Activated CD4-positive, CD25-positive, alpha-beta regulatory T cell treated with anti-CD3 and anti-CD28 coated beads, Interleukin-2, amount 50 U/mL, for 24 hours (primary cell): ENCODE data around the gene MAP2K1.
A peak's percentile ranks its signal among the peaks of the same experiment; 100 is the strongest.
"Not testable (repeated sequence)": the region's sequence is repeated elsewhere in the genome, so short reads cannot be mapped to it uniquely, and the experiment has no call there.

ENCODE experiments used
- ATAC-seq, 2 donors: fragments of 150-1000 bp; cut with Tn5 transposase; one replicate each; pipeline ENCODE4 v1.10.0; 2021; ENCODE audit warnings: mild to moderate bottlenecking in 1 of 2, moderate library complexity in 1 of 2

MAP2K1 gene

GRCh38 chr15:66425837-66426236 is 39.1 kb downstream of the MAP2K1 start:
- ATAC-seq: no peak

- ATAC-seq: peak in 1 of 2 donors; percentile 20
Measured at GRCh38 chr15:66429117-66429516, 42.4 kb downstream of the MAP2K1 start.

GRCh38 chr15:66429546-66429945 is 42.8 kb downstream of the MAP2K1 start:
- ATAC-seq: no peak

GRCh38 chr15:66430627-66431255 is 44.0 kb downstream of the MAP2K1 start:
- no peak for ATAC-seq

GRCh38 chr15:66433726-66434125 is 47.0 kb downstream of the MAP2K1 start:
- no peak for ATAC-seq

GRCh38 chr15:66440501-66440900 is 53.8 kb downstream of the MAP2K1 start:
- ATAC-seq: no peak

- ATAC-seq: no peak
Measured at GRCh38 chr15:66452420-66452819, 65.7 kb downstream of the MAP2K1 start.

- no peak for ATAC-seq
Measured at GRCh38 chr15:66452971-66453580, 66.4 kb downstream of the MAP2K1 start.

- no peak for ATAC-seq
Measured at GRCh38 chr15:66454143-66454542, 67.4 kb downstream of the MAP2K1 start.

- peak; percentile 81 for ATAC-seq
Measured at GRCh38 chr15:66456211-66456610, 69.5 kb downstream of the MAP2K1 start.

GRCh38 chr15:66459818-66460615 is 73.3 kb downstream of the MAP2K1 start:
- ATAC-seq: no peak

- ATAC-seq: not testable (repeated sequence)
Measured at GRCh38 chr15:66461294-66461693, 74.6 kb downstream of the MAP2K1 start.

GRCh38 chr15:66461917-66462316 is 75.2 kb downstream of the MAP2K1 start:
- no peak for ATAC-seq

GRCh38 chr15:66462627-66463026 is 75.9 kb downstream of the MAP2K1 start:
- no peak for ATAC-seq

- not testable (repeated sequence) for ATAC-seq
Measured at GRCh38 chr15:66465294-66465693, 78.6 kb downstream of the MAP2K1 start.

GRCh38 chr15:66467162-66468040 is 80.7 kb downstream of the MAP2K1 start:
- ATAC-seq: not testable (repeated sequence)

GRCh38 chr15:66470825-66471224 is 84.1 kb downstream of the MAP2K1 start:
- not testable (repeated sequence) for ATAC-seq

GRCh38 chr15:66472176-66472999 is 85.7 kb downstream of the MAP2K1 start:
- peak; percentile 89 to 94 for ATAC-seq

- ATAC-seq: no peak
Measured at GRCh38 chr15:66474135-66474534, 87.4 kb downstream of the MAP2K1 start.

- no peak for ATAC-seq
Measured at GRCh38 chr15:66474963-66475362, 88.3 kb downstream of the MAP2K1 start.

GRCh38 chr15:66476535-66476934 is 89.8 kb downstream of the MAP2K1 start:
- no peak for ATAC-seq

- no peak for ATAC-seq
Measured at GRCh38 chr15:66477011-66477410, 90.3 kb downstream of the MAP2K1 start.
